WERI-Rb-1 (cell line): ENCODE data around the gene IL11RA.

Experiments
- DNase-seq: peaks from one replicate; pipeline ENCODE4 v3.0.0-alpha.2; 2020
- H3K27ac ChIP-seq: fragments of 250-450 bp; sonication (Bioruptor Pico); 2 replicates; pipeline ENCODE4 v1.5.1; 2020; ENCODE audit warnings: mild to moderate bottlenecking, moderate library complexity
- H3K27me3 ChIP-seq: fragments of 250-450 bp; sonication (Bioruptor Pico); 2 replicates; pipeline ENCODE4 v1.5.1; 2021; ENCODE audit warnings: mild to moderate bottlenecking, low read depth, moderate library complexity; ENCODE audit not compliant: insufficient read depth, severe bottlenecking
- H3K36me3 ChIP-seq: fragments of 250-450 bp; sonication (Bioruptor Pico); 2 replicates; pipeline ENCODE4 v1.5.1; 2020; ENCODE audit warnings: mild to moderate bottlenecking, moderate library complexity
- H3K4me3 ChIP-seq: 2 replicates; pipeline ENCODE4 v1.5.1; 2011; ENCODE audit warnings: low read depth, mild to moderate bottlenecking, control low read depth, low read length
- H3K9me3 ChIP-seq: fragments of 250-450 bp; sonication (Bioruptor Pico); 2 replicates; pipeline ENCODE4 v1.5.1; 2021; ENCODE audit warnings: mild to moderate bottlenecking, moderate library complexity; ENCODE audit not compliant: severe bottlenecking
- TF ChIP-seq, protein P1 (sequence below): IDR thresholded peaks from 2 replicates; pipeline ENCODE4 v1.5.1; 2011; ENCODE audit warnings: low read depth, mild to moderate bottlenecking, control low read depth, inconsistent platforms, low read length

The IL11RA gene

DNA sequence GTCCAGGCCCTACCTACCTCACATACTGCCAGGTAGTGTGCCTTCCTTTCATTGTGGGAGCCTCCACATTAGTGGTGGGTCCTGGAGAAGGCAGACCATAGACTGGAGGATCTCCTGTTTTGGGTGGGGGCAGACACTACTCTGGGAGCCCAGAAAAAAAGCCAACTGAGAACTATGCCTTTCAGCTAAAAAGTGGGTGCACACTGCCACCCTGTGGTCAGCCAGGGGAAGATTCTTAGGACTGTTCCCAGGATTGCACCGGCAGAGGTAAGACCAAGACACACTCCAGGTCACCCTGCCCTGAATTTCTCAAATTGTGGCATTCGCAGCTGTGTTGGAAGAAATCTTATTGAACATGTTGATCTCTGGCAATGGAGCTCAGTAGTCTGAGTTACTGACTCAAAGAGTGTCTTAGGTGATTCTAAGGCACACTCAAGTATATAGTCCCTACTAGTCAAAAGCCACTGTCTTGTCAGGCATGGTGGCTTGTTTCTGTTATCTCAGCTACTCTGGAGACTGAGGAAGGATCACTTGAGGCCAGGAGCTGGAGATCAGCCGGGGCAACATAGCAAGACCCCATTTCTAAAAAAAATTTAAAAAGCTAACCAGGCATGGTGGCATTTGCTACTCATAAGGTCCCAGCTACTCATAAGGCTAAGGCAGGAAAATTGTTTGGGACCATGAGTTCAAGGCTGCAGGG is 18.0 kb upstream of the IL11RA start:
- Histone ChIP-seq H3K27me3 (peaks cover 10% of the 10 kb centered on the region), H3K27ac (peak overlapping the region; percentile 35; the same call in 1 of the 2 replicates), H3K9me3 (no peaks in the 10 kb centered on the region), H3K36me3 (peaks cover 10% of the 10 kb centered on the region), H3K4me3 (no peak overlapping the region)
- DNase-seq, result peak; percentile 76
- TF ChIP-seq, protein P1, sequence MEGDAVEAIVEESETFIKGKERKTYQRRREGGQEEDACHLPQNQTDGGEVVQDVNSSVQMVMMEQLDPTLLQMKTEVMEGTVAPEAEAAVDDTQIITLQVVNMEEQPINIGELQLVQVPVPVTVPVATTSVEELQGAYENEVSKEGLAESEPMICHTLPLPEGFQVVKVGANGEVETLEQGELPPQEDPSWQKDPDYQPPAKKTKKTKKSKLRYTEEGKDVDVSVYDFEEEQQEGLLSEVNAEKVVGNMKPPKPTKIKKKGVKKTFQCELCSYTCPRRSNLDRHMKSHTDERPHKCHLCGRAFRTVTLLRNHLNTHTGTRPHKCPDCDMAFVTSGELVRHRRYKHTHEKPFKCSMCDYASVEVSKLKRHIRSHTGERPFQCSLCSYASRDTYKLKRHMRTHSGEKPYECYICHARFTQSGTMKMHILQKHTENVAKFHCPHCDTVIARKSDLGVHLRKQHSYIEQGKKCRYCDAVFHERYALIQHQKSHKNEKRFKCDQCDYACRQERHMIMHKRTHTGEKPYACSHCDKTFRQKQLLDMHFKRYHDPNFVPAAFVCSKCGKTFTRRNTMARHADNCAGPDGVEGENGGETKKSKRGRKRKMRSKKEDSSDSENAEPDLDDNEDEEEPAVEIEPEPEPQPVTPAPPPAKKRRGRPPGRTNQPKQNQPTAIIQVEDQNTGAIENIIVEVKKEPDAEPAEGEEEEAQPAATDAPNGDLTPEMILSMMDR, result peak; percentile 81

DNA sequence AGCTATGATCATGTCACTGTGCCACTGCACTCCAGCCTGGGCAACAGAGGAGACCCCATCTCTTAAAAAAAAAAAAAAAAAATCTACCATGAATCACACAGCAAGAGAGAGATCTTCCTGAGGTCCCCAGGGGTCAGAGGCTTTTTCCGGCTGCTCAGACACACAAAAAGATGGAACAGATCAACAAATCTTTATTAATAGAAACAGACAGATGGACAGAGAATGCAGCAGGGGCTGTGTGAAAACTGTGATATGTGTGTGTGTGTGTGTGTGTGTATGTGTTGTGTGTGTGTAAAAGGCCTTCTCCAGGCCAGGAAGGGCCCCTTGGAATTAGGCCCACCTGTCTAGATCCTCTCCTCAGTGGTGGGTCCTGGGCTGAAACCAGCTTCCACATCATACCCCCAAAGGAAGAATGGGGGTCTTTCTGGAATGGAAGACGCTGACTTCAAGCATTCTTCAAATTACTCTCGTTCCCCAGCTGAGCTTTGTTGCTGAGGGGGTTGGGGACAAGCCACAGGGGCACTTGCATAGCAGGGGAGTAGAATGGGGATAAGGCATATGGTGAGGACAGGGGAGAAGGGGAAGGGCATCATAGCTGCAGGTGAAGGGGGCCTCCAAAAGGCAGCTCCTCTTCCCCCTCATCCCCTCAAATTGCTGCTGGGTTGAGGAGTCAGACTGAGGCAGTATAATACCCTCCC is 17.3 kb upstream of the IL11RA start:
- Histone ChIP-seq H3K4me3 (no peak overlapping the region), H3K9me3 (no peaks in the 10 kb centered on the region), H3K27me3 (peaks cover 5% of the 10 kb centered on the region), H3K36me3 (peaks cover 10% of the 10 kb centered on the region), H3K27ac (no peak overlapping the region)
- TF ChIP-seq, protein P1, result no peak
- no peak for DNase-seq

DNA sequence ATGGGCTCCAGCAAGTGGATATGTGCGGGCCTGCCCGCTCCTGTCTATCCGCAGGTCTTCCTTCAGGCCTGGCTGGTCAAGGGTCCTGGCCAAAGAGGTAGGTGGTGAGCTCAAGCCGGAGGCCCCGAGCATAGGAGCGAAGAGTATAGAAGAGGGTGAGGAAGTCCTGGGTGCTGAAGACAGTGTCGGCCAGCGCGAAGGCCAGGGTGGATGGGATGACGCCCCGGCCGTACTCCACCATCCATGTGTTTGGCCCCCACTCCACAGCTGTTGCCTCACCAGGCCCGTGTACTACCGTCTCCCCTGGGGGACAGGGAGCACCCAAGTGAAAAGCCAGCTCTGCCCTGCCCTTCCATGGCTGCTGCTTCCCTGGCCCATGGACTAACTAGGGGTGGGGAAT is 16.4 kb upstream of the IL11RA start:
- TF ChIP-seq, protein P1, result no peak
- H3K27ac ChIP-seq, result no peak overlapping the region

DNA sequence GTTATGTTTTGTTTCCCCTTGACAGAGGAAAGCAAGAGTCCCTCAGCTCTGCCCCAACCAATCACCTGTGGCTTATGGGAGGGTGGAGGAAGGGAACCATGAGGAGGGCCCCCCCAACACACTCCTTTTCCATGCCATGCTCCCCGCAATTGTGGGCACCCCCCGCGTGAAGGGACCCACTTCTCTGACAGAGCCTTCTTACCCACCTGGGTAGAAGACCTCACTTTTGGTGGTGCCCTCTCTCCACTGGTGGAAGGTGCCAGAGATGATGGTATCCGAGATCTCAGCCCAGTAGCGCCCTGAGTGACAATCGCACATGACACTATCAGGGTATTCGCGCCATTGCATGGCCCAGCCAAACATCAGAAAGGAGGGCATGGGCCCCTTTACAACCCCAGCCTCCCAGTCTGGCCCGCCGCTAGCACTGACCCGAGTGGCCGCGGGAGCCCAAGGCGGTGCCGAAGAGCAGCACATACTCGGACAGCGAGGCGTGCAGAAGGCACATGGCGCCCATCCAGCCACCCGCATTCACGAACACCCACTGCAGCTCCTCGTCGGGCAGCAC is 15.1 kb upstream of the IL11RA start:
- H3K27me3 ChIP-seq, result no peaks in the 10 kb centered on the region
- H3K4me3 ChIP-seq, result peak overlapping the region; percentile 80
- H3K36me3 ChIP-seq, result peaks cover 10% of the 10 kb centered on the region
- H3K27ac ChIP-seq, result peak overlapping the region; percentile 78
- DNase-seq, result no peak
- H3K9me3 ChIP-seq, result no peaks in the 10 kb centered on the region
- TF ChIP-seq, protein P1, result no peak

More for the DNA sequence above, 16.4 kb upstream of the IL11RA start:
- Histone ChIP-seq H3K36me3 (peaks cover 10% of the 10 kb centered on the region), H3K4me3 (no peak overlapping the region), H3K27me3 (no peaks in the 10 kb centered on the region), H3K9me3 (no peaks in the 10 kb centered on the region)
- no peak for DNase-seq

DNA sequence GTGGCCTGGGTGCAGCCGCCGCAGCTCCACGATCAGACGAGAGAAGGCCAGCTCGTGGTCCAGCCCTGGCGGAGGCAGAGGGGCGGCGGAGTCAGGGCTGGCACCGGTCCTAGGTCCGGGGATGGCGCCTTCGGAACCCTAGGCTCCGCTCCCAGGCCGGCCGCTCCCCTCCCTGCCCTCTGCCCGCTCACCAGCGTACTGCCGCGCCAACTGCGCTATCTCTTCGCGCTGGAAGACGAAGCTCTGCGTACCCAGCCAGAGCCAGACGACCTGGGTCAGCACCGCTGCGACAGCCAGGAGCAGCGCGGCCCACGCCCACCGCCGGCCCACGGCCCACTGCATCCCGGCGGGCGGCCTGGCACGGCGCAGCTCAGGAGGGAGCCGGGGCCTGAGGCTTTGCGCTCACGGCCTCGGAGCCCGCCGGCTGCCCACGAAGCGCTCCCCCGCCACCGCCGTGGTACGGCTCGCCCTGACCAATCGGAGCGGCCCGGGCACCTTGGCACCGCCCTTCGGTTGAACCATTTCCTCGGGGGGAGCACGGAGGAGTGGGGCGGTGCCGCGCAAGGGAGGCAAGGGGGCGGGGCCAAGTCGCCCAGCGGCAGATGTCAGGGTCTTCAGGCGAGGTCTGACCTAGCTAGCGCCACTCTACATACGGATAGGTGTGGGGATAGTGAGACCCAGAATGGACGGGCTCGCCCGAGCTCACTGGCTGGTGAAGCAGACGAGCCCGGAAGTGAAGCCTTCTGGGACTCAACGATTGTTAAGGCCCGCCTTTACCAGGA is 14.4 kb upstream of the IL11RA start, which contains the start of gene SIGMAR1:
TSS of gene SIGMAR1 (minus strand) at position 432 of the 782 bp plus-strand sequence. CDS start at position 342, 90 bp downstream.
- TF ChIP-seq, protein P1, result no peak
- Histone ChIP-seq H3K36me3 (peaks cover 10% of the 10 kb centered on the region), H3K4me3 (peak within 1 kb of the TSS; percentile 80), H3K9me3 (no peaks in the 10 kb centered on the region), H3K27ac (peak within 1 kb of the TSS; percentile 78), H3K27me3 (no peaks in the 10 kb centered on the region)
- peak; percentile 95 for DNase-seq
